Spleen (tissue), 11 donors: Measurements from ENCODE around the gene LYPLA2. TPM values are rescaled to one million over a fixed set of nuclear protein-coding genes. Genes with fewer than 3 reads are reported as not detected.
"Not testable (repeated sequence)": the region's sequence is repeated elsewhere in the genome, so short reads cannot be mapped to it uniquely, and the experiment has no call there.

ENCODE experiments used
- DNase-seq: peaks from one replicate; pipeline ENCODE4 v3.0.0-alpha.2; 2020
- H3K27ac ChIP-seq, 8 donors: fragments of 200-600 bp; sonication (generic) in 7 of 8; 1 replicate in 4 of 8; 2 replicates in 4 of 8; pipeline versions ENCODE4 v1.5.0 to v1.8.0; 2016 to 2021; ENCODE audit warnings: inconsistent platforms in 4 of 8, mild to moderate bottlenecking in 4 of 8, moderate library complexity in 1 of 8
- H3K27me3 ChIP-seq, 7 donors: fragments of 200-600 bp; sonication (generic) in 6 of 7; replicated peaks in 1 of 7; 1 replicate in 4 of 7; 2 replicates in 3 of 7; pipeline versions ENCODE4 v1.5.0 to v1.8.0; 2016 to 2021; ENCODE audit warnings: inconsistent platforms in 3 of 7, mild to moderate bottlenecking in 1 of 7
- H3K36me3 ChIP-seq, 6 donors: fragments of 200-600 bp; sonication (generic) in 5 of 6; 1 replicate in 4 of 6; 2 replicates in 2 of 6; pipeline versions ENCODE4 v1.5.0 to v1.8.0; 2016 to 2021; ENCODE audit warnings: inconsistent platforms in 2 of 6
- H3K4me1 ChIP-seq, 6 donors: fragments of 200-600 bp; sonication (generic) in 5 of 6; 1 replicate in 3 of 6; 2 replicates in 3 of 6; pipeline versions ENCODE4 v1.5.0 to v1.8.0; 2016 to 2021; ENCODE audit warnings: inconsistent platforms in 3 of 6
- H3K4me3 ChIP-seq, 8 donors: fragments of 200-600 bp; sonication (generic) in 7 of 8; 1 replicate in 4 of 8; 2 replicates in 4 of 8; pipeline versions ENCODE4 v1.5.0 to v1.8.0; 2016 to 2021; ENCODE audit warnings: inconsistent platforms in 4 of 8, mild to moderate bottlenecking in 4 of 8, moderate library complexity in 2 of 8
- H3K9me3 ChIP-seq, 8 donors: fragments of 200-600 bp; sonication (generic) in 7 of 8; 1 replicate in 4 of 8; 2 replicates in 4 of 8; pipeline versions ENCODE4 v1.5.0 to v1.8.0; 2016 to 2021; ENCODE audit warnings: inconsistent platforms in 4 of 8
- POLR2A ChIP-seq, 3 donors: fragments of 450-650 bp; IDR thresholded peaks; one replicate each; pipeline ENCODE4 v1.5.1; 2017; ENCODE audit warnings: antibody characterized with exemption in 3 of 3, mild to moderate bottlenecking in 1 of 3
- POLR2AphosphoS5 ChIP-seq, 3 donors: sonication (generic); formaldehyde crosslinking; IDR thresholded peaks; one replicate each; pipeline ENCODE4 v1.5.1; 2017; ENCODE audit warnings: antibody characterized with exemption in 3 of 3
- WGBS, 5 donors: extraction: QIAGEN DNeasy Blood & Tissue Kit in 3 of 5; methylation state at CpG; one replicate each; pipeline versions ENCODE4 v1.1.5 to v1.1.7; 2013 to 2018; 5-methylcytosine and 5-hydroxymethylcytosine counted together
- intact Hi-C: fragments of 100-400 bp; cut with DNase I; formaldehyde crosslinking; loops from one replicate; pipeline ENCODE4 v1.15.0; 2023; ENCODE audit warnings: low total_unique reads
- polyA plus RNA-seq, 3 donors: library from polyadenylated mRNA; stranded (reverse); fragments of 200-250 nt; gene quantifications; one replicate each; pipeline ENCODE4 v1.2.1, GENCODE V29; 2013
- total RNA-seq, 7 donors: library from RNA; depleted of rRNA in 3 of 7; stranded (reverse); fragments of >200 nt in 3 of 7; fragmentation: NEBNext Ultra II Directional in 4 of 7; extraction: Animal tissue kit (Norgen Biotek cat#: 25700) in 4 of 7; gene quantifications; one replicate each; pipeline versions ENCODE4 v1.1.0 to v1.2.1, GENCODE V29; 2016 to 2021
- TF ChIP-seq, protein P1 (sequence below), 11 experiments: fragments of 200-600 bp in 7 of 11; fragments of 450-650 bp in 4 of 11; sonication (generic) in 4 of 11; IDR thresholded peaks in 8 of 11; conservative IDR thresholded peaks in 3 of 11; 1 replicate in 7 of 11; 2 replicates in 4 of 11; pipeline versions ENCODE4 v1.4.0 to v1.8.0; 2016 to 2021; ENCODE audit warnings: antibody characterized with exemption in 11 of 11, inconsistent platforms in 4 of 11, mild to moderate bottlenecking in 1 of 11
- donor health status: healthy with polysubstance abuse.
- donor health status: DM: no; HTN: no; CAD: no; lungs with moderate emphysema.
- donor health status: DM: no; HTN: no; CAD: no.
- donor health status: Bipolar disorder and iron deficiency.
- donor health status: healthy.
- donor health status: DM: no; HTN: no; CAD: no.
- donor health status: DM: yes; HTN: yes; CAD: no.

LYPLA2 gene
- total and polyA plus RNA-seq, 10 donors, result 46.9 to 87.5 (median 55.8) TPM

DNA sequence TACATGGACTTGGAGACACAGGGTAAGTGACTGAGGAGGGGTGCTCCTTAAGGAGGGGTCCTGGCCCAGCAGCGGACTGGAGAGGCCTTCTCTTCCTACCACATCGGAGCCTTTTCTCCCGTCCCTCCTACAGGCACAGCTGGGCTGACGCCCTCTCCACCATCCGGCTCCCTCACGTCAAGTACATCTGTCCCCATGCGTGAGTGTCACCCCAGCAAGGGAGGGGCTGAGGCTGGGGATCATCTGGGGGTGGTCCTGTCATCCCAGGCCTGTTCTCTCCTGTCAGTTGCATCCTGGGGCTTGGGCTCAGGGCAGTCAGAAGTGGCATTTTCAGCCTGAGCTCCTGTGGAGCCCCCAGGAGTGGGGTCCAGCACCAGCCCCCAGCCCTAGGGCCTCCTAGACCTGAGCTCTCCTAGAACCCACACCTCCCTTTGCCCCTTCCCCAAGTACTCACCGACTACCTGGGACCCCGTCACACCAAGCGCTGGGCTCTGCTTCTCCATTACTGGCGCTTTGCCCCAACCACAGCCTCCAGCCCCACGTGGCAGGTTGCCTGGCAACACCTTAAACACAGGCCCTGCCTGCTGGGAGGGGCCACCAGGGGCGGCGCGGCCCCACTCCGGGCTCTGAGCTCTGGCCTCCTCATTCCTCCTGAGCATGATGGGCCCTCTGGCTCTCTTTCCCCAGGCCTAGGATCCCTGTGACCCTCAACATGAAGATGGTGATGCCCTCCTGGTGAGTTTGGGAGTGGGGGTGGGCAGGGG is 2.3 kb downstream of the LYPLA2 start:
- Histone ChIP-seq H3K27me3 (no peaks in the 10 kb centered on the region), H3K4me3 (peak overlapping the region in 1 of 8 donors; percentile 78), H3K27ac (peak overlapping the region in 3 of 8 donors; percentile 88 to 91 (median 90)), H3K4me1 (peaks cover 16 to 79% (median 42%) of the 10 kb centered on the region in 6 donors), H3K9me3 (no peaks in the 10 kb centered on the region), H3K36me3 (peaks cover 0 to 68% (median 46%) of the 10 kb centered on the region in 6 donors)
- WGBS, 5 donors, result 65 to 73% (median 68%) methylated on average over 13 to 16 of the region's 16 CpGs
- peak; percentile 79 for DNase-seq
- TF ChIP-seq POLR2AphosphoS5 (IDR thresholded peaks at IDR 0.05), result peak in 1 of 3 donors; percentile 55
- no peak for TF ChIP-seq POLR2A (IDR thresholded peaks at IDR 0.05)
- TF ChIP-seq, protein P1, sequence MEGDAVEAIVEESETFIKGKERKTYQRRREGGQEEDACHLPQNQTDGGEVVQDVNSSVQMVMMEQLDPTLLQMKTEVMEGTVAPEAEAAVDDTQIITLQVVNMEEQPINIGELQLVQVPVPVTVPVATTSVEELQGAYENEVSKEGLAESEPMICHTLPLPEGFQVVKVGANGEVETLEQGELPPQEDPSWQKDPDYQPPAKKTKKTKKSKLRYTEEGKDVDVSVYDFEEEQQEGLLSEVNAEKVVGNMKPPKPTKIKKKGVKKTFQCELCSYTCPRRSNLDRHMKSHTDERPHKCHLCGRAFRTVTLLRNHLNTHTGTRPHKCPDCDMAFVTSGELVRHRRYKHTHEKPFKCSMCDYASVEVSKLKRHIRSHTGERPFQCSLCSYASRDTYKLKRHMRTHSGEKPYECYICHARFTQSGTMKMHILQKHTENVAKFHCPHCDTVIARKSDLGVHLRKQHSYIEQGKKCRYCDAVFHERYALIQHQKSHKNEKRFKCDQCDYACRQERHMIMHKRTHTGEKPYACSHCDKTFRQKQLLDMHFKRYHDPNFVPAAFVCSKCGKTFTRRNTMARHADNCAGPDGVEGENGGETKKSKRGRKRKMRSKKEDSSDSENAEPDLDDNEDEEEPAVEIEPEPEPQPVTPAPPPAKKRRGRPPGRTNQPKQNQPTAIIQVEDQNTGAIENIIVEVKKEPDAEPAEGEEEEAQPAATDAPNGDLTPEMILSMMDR (IDR thresholded peaks at IDR 0.05 in 8 of 11, conservative IDR thresholded peaks at IDR 0.05 in 3 of 11), result no peak
- intact Hi-C loops, result no loop called here

DNA sequence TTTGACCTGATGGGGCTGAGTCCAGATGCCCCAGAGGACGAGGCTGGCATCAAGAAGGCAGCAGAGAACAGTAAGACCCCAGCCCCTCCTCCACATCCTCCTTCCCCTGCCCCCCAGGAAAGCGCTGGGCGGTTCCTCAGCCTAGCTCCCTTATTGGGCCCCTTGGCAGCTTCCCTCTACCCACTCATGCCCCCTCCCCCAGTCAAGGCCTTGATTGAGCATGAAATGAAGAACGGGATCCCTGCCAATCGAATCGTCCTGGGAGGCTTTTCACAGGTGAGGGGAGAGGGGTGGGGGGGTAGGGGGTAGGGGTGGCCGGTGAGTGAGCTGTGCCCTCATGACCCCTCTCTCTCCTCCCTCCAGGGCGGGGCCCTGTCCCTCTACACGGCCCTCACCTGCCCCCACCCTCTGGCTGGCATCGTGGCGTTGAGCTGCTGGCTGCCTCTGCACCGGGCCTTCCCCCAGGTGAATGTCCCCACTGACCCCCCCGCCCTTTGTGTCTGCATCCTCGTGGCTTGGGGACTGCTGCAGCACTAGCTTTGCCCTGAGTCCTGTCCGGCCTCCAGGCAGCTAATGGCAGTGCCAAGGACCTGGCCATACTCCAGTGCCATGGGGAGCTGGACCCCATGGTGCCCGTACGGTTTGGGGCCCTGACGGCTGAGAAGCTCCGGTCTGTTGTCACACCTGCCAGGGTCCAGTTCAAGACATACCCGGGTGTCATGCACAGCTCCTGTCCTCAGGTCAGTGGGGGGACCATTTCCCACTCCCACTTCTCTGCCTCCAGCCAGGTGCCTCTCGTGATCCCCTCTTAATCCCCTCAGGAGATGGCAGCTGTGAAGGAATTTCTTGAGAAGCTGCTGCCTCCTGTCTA is 3.2 kb downstream of the LYPLA2 start:
- Histone ChIP-seq H3K4me1 (peaks cover 16 to 83% (median 49%) of the 10 kb centered on the region in 6 donors), H3K4me3 (no peak overlapping the region), H3K36me3 (peaks cover 0 to 67% (median 46%) of the 10 kb centered on the region in 6 donors), H3K27ac (peak overlapping the region in 2 of 8 donors; percentile 88 to 91), H3K9me3 (no peaks in the 10 kb centered on the region), H3K27me3 (no peaks in the 10 kb centered on the region)
- 73 to 82% (median 77%) methylated on average over 11 to 21 of the region's 21 CpGs for WGBS, 5 donors
- DNase-seq, result peak; percentile 68
- TF ChIP-seq, protein P1 (IDR thresholded peaks at IDR 0.05 in 8 of 11, conservative IDR thresholded peaks at IDR 0.05 in 3 of 11), result no peak
- peak in 2 of 3 donors; percentile 25 to 27 for TF ChIP-seq POLR2AphosphoS5 (IDR thresholded peaks at IDR 0.05)
- intact Hi-C loops, result no loop called here

DNA sequence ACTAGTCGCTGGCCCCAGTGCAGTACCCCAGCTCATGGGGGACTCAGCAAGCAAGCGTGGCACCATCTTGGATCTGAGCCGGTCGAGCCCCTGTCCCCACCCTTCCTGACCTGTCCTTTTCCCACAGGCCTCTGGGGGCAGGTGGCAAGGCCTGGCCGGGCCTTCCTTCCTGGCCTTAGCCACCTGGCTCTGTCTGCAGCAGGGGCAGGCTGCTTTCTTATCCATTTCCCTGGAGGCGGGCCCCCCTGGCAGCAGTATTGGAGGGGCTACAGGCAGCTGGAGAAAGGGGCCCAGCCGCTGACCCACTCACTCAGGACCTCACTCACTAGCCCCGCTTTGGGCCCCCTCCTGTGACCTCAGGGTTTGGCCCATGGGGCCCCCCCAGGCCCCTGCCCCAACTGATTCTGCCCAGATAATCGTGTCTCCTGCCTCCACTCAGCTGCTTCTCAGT is 3.8 kb downstream of the LYPLA2 start:
- intact Hi-C loops, H3K27me3 ChIP-seq, H3K4me3 ChIP-seq, H3K9me3 ChIP-seq: not testable (repeated sequence)
- peaks cover 0 to 67% (median 46%) of the 10 kb centered on the region in 6 donors for H3K36me3 ChIP-seq
- 73 to 88% (median 80%) methylated on average over 5 to 9 of the region's 9 CpGs for WGBS, 5 donors
- peaks cover 16 to 90% (median 56%) of the 10 kb centered on the region in 6 donors for H3K4me1 ChIP-seq
- H3K27ac ChIP-seq, result peak overlapping the region in 2 of 8 donors; percentile 23 to 88
- peak; percentile 70 for DNase-seq

DNA sequence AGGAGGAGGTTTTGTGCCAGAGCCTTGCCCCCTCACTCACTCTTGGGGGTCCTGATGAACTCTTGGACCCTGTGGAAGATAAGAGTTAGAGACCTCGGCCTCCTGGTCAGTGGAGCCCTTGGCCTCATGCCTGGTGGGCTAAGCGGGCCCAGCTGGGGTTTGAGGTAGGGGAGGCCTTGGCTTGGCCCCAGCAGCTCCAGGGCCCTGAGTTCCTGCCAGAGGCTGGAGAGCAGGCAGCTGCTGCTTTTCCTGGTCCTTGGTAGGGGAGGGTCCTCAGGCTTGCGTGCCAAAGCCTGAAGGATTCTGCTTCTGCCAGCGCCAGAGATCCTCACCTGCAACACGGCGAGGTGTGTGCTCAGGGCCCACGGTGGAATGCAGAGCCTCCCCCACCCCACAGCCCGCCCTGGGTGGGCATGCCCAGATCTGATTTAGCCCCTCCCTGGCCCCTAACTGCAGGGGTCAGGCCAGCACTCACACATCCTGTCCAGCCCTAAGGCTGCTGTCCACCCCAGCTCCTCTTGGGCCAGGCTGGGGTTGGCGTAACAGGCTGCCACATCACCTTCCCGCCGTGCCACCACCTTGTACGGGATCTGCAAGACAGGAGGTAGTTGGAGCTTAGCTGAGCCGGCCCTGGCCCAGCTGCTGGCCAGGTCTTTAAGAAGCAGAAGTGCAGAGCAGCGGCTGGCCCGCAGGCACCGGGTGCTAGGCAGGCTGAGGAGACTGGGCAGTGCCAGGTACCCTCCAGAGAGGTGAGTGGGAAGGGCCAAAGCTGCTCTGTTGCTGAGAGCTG is 4.9 kb downstream of the LYPLA2 start:
- Histone ChIP-seq H3K9me3 (no peaks in the 10 kb centered on the region), H3K4me1 (peaks cover 8 to 88% (median 53%) of the 10 kb centered on the region in 6 donors), H3K27me3 (no peaks in the 10 kb centered on the region), H3K36me3 (peaks cover 0 to 67% (median 46%) of the 10 kb centered on the region in 6 donors), H3K4me3 (no peak overlapping the region), H3K27ac (peak overlapping the region in 6 of 8 donors; percentile 14 to 97 (median 33))
- peak; percentile 77 for DNase-seq
- WGBS, 5 donors, result 71 to 90% (median 83%) methylated on average over 16 of the region's 16 CpGs
- intact Hi-C loops, result no loop called here
- TF ChIP-seq POLR2AphosphoS5 (IDR thresholded peaks at IDR 0.05), result peak in 2 of 3 donors; percentile 54 to 61
- no peak for TF ChIP-seq POLR2A (IDR thresholded peaks at IDR 0.05)
- TF ChIP-seq, protein P1 (IDR thresholded peaks at IDR 0.05 in 8 of 11, conservative IDR thresholded peaks at IDR 0.05 in 3 of 11), result no peak
